HG03469 (cell line): ENCODE measurements around the gene CBFA2T2.

Experiments
- ATAC-seq: cut with Tn5 transposase; IDR thresholded peaks from one replicate; pipeline ENCODE4 v1.9.1; 2021; ENCODE audit warnings: mild to moderate bottlenecking, moderate library complexity, moderate number of reproducible peaks; ENCODE audit not compliant: unreplicated experiment

Gene CBFA2T2

GRCh38 chr20:33647603-33648395, 157.9 kb downstream of the CBFA2T2 start:
- ATAC-seq = no peak

- no peak for ATAC-seq
Measured at GRCh38 chr20:33648396-33649004, 158.6 kb downstream of the CBFA2T2 start.

- no peak for ATAC-seq
Measured at GRCh38 chr20:33649201-33649681, 159.3 kb downstream of the CBFA2T2 start.

GRCh38 chr20:33650111-33650752, 160.3 kb downstream of the CBFA2T2 start:
- ATAC-seq = no peak

- no peak for ATAC-seq
Measured at GRCh38 chr20:33650753-33651561, 161.1 kb downstream of the CBFA2T2 start.

- no peak for ATAC-seq
Measured at GRCh38 chr20:33651562-33652048, 161.7 kb downstream of the CBFA2T2 start.

- no peak for ATAC-seq
Measured at GRCh38 chr20:33653218-33653899, 163.5 kb downstream of the CBFA2T2 start.

- no peak for ATAC-seq
Measured at GRCh38 chr20:33653900-33654596, 164.2 kb downstream of the CBFA2T2 start.

- no peak for ATAC-seq
Measured at GRCh38 chr20:33654680-33655161, 164.8 kb downstream of the CBFA2T2 start.

GRCh38 chr20:33655164-33655563, 165.3 kb downstream of the CBFA2T2 start:
- ATAC-seq = no peak

- no peak for ATAC-seq
Measured at GRCh38 chr20:33656010-33656782, 166.3 kb downstream of the CBFA2T2 start.

- ATAC-seq = no peak
Measured at GRCh38 chr20:33656783-33657703, 167.1 kb downstream of the CBFA2T2 start.

- no peak for ATAC-seq
Measured at GRCh38 chr20:33657704-33658095, 167.8 kb downstream of the CBFA2T2 start.

- no peak for ATAC-seq
Measured at GRCh38 chr20:33658510-33658909, 168.6 kb downstream of the CBFA2T2 start.

- no peak for ATAC-seq
Measured at GRCh38 chr20:33658929-33659328, 169.0 kb downstream of the CBFA2T2 start.

GRCh38 chr20:33659341-33660034, 169.6 kb downstream of the CBFA2T2 start:
- no peak for ATAC-seq
